ENCODE results near the gene SUN1.

SUN1 gene

DNA sequence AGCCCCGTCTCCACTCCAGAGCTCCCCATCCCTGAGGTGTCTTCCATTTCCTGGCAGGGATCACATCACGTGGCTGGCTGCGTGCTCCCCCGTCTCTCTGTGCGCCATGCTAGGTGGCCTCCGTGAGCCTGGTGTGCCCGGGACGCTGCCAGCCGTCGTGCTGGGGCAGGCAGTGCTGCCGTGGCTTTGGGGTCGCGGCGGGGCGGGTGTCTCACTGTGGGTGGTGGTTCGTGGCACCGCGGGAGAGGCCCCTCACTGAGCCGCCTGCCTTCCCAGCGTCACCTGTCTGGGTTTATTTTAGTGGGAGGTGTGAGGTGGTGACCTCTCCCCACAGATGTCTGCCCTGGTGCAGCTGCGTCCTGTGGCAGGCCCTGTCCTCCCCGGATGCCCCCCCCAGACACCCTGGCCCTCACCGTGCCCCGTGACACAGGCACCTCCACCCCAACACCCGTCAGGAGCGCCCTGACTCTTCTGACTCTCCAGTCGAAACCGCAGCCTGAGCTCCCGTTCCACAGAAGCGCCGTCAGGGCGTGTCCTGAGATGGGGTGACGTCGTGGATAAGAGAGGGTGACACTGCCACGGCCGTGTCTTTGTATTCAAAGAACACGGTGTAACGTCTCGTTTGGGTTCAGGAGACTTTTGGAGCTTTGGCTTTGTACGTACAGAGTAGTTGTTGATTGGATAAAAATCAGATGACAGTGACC lies 62.0 kb downstream of the SUN1 start:
- no peak for DNase-seq

DNA sequence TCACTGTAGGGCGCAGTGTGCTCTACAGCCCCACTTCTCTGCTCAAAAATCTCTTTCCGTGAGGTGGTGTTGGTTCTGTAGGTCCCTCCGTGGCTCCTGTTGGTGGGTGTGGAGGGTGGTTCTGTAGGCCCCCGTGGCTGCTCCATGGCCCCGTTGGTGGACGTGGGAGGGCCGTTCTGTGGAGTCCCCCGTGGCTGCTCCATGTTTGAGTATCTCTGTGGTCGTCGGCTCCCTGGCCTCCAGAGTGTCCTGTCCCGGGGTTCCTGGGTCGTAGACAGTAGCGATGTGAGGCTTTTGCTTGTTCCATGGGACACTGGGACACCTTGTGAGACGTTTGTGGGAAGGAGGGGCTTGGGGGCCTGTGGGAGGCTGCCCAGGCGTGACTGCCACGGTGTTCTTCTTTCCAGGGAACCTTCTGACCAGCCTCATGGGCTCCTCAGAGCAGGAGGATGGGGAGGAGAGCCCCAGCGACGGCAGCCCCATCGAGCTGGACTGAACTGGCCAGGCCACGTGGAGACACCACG lies 62.7 kb downstream of the SUN1 start:
- no peak for DNase-seq

DNA sequence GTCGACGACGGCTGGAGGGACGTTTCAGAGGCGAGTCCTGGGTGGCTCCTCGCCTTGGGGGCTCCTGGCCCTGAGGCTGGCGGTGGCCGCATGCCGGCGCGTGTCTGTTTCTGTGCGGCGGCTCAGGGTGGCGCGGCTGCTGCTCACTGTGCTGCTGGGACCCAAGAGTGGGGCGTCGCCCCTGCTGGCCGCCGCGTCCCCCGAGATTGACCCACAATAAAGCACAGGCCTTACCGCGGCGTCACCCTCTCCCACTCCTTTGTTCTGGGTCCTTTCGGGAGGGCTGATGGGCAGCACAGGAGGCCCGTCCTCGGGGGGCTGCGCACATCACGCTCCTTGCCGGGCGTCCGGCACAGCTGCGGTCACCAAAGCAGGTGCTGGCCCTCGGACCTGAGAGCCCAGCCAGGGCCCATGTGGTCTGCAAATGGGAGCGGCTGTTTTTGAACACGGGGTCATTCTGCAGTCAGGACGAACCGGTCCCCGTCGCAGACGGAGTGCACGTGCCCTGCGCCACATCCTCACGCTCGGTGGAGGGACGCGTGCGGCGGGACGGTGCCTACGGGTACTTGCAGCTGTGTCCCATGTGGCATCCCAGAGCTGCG lies 63.3 kb downstream of the SUN1 start:
- DNase-seq: no peak

DNA sequence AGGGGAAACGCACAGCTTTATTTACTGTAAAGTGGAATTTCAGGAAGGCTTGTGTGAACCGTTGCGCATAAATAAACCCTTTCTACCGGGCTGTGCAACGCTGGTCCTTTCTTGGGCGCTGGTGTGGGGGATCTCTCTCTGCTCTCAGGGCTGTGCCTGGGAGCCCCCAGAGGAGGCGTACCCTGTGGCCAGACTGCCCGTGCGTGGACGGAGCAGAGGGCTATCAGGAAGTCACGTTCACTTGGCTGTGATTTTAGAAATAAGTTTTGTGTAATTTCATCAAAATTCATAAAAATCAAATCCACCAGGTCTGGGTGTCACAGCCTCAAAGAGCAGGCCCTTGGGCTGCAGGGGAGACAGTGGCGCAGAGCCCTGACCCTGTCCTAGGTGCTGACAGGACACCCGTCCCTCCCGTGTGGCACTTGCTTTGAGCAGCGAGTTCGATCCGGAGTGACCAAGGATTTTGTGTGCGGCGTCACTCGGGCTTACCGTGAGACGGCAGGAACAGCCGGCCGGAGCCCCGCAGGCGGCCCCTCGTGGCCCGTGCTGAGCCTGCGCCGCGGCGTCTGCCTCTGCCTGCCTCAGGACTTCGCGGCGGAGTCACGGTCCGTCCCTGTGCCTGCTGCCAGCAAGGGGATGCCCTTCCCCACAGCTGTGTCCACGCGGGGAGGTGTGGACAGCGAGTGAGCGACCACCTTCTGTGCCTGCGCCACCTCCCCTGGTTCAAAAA lies 64.2 kb downstream of the SUN1 start:
- no peak for DNase-seq

DNA sequence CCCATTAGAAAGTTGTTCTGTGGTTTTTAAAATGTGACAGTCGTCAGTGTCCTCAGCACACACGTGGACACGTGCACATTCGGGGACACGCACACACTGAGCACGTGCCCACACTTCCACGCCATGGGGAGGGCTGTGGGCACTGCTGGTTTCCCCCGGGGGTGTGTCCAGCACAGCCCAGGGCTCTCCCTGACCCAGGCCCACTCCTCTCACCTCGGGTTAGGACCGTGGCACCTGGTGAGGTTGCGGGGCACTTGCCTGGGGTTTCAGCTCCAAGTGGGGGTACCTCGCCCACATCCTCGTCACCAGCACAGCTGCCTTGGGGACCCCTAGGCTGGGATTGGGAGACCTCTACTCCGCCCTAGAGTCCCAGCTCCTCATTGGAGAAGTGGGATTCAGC lies 64.8 kb downstream of the SUN1 start:
- DNase-seq: no peak

DNA sequence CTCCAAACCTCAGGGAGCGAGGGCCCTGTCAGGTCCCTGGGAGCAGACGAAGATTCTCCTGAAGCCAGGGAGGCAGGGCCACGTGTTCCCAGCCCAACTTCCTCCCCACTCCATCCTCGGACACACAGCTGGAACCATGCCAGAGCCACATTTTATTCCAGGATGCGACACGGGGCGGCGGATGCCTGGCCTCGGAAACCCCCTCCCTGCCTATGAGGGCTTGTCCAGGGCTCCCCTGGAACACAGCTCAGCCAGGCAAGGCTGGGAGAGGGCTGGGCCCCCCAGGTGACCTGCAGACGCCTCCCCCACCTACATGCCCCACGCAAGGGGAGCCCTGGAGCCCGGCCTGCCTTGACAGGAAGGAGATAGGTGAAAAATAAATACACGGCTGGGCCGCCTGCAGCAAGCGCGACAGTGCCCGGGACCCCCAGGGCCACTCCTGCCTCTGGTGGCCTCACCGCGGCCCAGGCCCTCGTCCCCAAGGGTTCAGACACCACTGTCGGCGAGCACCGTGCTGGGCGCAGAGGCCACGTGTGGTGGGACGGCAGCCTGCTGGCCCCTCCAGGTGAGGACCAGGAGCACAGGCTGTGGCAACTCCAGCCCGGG lies 65.6 kb downstream of the SUN1 start:
- no peak for DNase-seq

DNA sequence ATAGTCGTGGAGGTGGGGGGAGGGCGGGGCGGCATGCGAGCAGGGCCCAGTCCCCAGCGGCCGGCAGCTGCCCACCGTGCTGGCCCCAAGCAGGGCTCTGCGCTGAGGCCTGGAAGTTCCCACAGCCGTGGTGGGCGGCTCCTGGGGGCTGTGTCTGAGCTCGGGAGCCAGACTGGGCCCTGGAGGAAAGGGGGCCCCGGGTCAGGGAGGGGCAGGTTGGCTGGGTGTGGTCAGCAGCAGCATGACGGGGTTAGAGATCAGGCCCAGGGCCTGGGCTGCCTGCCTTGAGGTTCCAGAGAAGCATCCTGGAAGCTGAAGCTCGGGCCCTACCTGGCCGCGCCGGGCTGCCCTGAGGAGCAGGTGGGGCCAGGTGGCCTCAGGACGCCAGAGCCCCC lies 66.2 kb downstream of the SUN1 start:
- DNase-seq: no peak

DNA sequence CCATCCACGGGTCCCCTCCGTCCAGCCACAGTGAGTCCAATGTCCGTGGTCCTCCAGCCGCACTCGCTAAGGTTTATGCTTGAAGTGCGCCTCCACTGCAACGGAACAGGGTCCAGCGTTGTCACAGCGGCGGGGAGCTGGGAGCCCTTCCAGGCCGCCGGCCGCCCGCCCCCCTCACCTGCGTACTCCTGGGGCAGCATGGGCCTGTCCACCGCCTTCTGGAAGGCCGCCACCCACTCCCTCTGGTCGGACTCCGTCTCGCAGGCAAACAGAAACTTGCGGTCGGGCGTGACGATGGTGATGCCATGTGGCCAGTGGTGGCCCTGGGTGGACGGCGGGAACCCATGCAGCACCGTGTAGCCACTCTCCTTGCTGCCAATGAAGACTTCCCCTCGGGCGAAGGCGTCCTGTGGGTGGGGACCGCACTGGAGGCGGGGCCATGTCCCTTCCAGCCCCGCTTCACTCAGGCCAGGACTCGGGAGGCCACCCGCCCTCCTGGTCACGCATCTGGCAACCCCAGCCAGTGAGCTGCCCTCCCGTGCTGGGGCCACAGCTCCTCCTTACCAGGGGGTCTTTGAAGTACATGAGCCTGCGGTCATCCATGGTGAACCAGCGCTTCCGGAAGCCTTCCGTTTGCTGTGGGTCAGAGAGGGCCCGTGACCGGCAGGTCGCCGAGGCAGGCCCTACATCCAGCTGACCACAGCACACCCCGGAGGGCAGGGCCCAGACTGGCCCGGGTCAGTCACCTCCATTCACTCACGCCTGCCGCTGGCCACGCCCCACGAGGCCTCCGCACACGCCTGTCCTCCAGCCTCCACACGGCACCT lies 66.8 kb downstream of the SUN1 start:
- DNase-seq: no peak

DNA sequence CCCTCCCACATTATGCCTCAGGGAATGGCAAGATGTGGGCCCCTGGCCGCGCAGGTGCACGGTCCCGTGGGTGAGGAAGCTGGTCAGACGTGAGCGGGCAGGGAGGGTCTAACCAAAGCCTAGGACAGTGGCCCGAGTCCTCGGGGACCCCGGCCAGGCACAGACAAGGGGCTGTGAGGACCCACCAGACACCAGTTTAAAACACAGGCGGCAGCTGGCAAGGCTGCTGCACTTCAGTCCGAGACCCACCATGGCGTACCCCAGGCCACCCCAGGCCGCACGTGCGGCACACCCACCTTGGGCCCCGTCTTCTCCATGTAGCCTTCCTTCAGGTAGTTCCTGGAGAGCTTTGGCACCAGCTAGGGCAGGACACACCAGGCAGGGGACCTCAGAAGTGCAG lies 67.5 kb downstream of the SUN1 start:
- no peak for DNase-seq

DNA sequence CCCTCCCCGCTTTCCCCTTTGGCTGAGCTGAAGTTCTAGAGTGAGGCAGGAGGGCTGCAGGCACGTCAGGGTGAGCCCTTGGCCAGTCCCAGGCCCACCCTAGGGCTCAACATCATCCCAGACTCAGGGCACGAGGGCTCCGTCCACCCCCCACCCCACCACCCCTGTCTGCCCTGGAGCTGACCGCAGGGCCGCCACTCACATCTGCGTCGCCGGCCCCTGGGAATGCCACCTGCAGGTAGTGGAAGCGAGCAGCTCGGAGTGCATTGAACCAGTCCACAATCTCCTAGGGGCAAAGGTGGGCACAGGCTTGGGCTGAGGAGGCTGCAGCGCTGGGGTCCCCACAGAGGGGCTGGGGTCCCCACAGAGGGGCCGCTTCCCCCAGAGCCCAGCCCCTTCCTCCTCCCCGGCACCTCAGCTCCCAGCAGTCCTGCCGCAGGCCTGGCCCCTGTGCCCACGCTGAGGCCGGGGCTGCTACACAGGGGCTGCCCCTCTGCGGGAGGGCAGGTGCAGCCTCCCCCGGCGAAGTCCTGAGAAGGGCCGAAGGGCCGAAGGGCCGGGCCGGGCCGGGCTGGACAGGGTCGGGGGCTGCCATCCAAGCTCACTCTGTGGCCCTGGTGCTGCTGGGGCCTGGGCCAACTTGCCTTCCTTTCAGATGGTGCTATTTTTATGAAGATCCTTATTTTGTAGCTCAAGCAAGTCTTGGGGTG lies 68.2 kb downstream of the SUN1 start:
- no peak for DNase-seq

DNA sequence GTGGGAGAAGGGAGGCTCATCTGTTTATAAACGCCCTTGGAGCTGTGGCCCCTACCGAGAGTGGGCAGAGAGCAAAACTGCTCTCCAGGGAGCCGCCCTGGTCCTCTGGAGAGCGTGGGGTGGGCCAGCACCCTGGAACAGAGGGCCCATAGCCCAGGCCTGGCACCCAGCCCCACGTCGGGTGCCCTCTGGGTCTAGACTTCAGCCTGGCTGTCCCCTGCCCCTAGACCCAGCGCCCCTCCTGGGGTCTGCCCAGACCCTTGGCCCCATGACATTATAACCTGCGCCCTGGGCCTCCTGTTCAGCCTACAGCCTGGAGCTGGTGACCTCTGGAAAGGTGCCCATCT lies 68.7 kb downstream of the SUN1 start:
- DNase-seq: no peak

DNA sequence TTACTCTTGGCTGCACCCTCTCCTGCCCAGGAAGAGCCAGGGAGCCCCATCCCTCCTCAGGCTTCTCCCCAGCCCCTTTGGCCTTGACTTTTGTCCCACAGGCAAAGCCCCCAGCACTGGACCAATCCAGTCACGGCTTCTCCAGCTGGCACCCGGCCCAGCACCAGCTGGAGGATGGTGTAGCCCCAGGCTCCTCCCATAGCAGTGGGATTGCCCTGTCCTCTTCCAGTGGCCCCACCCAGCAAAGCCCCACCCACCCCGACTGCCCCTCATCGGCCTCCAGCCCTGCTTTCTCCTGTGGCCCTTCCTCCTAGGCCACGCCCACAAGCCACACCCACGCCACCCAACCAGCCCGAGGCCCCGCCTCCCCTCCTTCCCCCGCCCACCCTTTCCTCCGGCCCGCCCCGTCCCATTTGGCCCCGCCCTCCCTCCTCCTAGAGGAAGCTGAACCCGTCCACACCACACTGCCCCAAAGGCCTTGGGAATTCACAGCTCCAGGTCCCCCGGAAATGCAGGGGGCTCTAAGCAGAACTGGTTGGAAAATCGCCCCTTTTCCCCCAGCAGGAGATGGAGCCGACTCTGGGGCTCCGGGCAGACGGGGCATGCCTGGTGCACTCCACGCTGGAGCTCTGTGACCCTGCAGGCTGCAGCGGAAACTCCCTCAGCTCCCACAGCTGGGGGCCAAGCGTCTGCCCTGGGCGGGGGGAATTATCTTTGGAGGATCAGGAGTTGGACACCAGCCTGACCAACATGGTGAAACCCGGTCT lies 69.3 kb downstream of the SUN1 start:
- DNase-seq: peak; percentile 28 to 31

DNA sequence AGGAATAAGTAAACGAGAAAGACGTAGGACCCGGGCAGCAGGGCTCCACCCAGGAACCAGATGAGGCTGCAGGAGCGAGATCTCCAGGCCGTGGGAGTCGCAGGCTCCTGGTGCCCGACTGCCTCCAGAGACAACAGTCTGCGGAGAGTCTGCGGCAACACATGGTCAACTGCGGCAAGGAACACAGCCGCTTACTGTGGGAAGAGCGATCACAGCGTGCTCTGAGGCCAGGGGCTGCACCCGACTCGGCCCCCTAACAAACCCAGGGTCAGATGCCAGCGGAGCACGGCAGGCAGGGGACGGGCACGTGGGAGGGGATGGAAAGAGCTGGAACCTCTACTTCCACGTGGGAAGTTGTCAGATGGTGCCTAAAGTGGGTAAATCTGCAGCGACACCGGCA lies 70.7 kb downstream of the SUN1 start:
- DNase-seq: no peak

DNA sequence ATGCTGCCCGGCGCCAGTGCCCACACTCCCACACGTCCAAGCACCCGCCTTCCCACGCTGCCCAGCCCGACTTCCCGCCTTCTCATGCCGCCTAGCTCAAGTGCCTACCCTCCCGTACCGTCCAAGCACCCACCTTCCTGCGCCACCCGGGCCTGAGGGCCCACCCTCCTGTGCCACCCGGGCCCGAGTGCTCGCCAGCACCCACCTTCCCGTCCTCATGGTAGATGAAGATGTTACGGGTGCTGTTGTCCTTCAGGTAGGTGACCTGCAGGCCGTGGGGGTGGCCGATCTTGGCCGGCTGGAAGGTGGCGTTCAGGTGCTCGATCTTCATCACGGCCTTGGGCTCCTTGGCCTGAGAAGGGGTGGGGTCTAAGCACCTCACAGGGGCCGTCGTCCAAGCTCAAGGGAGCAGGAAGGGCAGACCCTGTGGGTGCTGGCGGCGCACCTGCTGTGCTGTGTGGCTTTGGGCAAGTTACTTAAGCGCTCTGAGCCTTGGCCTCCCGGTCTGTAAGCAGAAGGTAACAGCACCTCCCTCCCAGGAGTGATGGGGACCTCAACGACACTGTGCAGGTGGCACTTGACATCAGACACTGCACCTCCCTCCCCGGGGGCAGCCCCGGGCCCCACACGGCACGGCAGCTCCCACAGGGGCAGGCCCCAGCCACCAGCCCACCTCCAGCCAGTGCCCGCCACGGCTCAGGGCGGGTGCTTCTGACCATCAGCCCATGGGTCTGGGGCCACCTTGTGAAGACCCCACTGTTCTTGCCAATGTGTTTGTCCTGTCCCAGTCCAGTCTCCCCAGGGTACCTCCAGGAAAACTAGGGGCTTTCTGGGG lies 71.9 kb downstream of the SUN1 start:
- no peak for DNase-seq

DNA sequence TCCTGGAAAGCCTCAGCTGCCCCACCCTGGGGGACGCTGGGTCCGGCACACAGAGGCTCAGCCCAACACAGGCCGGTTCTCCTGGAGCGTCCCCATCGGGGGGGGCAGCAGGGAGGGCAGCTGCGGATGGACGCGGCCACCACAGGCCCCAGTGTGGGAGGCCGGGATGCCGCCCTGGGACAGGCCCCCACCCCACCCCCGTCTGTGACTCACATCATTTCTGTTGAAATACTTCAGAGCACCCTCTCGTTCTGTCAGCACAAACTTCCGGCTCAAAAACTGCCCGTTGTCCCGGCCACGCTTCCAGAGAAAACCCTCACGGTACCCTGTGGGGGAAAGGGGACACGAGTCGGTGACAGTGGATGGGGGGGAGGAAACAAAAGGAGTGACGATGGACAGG lies 72.6 kb downstream of the SUN1 start:
- DNase-seq: no peak

DNA sequence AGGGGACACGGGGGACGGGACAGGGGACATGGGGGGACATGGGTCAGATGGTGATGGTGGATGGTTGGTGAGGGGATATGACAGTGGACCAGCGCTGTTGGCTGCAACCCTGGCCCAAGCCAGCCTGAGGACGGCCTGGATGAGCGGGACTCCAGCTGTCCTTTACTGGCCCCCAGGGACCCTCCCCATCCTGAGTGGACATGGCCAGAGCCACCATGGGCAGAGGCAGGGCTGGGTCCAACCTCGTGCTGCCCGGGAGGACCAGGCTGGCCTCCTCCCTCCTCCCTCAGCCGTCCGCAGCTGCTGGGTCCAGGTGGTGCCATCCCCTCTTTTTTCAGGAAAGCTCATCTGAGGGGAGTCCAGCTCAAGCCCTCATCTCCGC lies 74.5 kb downstream of the SUN1 start:
- no peak for DNase-seq

DNA sequence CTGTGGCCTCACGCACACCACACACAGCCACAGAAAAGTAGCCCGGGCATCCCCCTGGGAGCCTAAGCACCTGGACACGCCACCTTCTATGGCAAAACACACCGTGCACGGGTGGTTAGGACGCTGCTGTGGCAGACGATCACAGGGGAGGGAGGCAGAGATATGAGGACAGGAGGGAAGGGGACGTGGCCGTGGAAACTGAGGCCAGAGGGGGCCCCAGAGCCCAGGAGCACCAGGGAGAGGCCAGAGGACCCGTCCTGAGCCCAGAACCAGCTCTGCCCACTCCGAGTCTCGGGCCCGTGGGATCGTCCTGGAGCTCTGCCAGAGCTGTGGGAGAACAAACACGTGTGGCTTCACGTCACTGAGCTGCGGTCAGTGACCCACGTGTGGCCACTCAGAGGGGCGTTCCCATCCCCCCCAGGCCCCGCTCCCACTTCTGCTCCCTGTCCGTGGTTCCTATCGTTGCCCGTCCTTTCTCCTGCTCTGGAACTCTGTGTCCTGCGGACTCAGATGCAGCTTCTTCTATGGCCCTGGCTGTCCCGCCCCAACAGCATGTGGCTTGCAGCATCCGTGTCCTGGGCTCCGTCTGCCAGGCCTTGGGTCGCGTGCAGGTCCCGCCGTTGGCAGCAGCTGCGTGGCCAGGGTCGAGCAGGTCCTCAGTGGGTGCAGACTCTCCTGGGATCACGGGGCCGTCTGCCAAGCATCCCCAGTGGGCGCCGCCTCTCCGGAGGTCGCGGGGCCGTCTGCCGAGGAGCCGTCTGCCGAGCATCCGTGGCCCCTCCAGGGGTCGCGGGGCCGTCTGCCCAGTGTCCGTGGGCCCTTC lies 75.1 kb downstream of the SUN1 start:
- peak in 1 of 2 experiments; percentile 2 for DNase-seq

DNA sequence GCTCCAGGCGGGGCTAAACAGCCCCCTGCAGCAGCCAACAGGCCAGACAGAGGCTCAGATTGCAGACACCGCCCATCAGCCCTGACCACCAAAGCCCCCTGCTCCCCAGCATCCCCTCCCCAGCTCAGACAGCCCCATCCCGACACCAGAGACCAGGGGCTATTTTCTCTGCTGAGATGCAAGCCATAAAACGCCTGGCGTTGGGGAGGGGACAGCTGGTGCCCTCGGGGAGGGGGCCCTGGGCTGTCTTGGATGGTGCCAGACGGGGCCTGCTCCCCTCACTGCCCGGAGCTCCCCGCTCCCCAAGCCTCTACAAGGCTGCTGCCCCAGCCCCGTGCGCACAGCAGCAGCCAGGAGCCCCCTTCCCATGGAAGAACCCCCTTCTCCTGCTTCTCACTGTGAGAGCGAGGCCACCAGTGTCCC lies 75.9 kb downstream of the SUN1 start:
- DNase-seq: no peak

DNA sequence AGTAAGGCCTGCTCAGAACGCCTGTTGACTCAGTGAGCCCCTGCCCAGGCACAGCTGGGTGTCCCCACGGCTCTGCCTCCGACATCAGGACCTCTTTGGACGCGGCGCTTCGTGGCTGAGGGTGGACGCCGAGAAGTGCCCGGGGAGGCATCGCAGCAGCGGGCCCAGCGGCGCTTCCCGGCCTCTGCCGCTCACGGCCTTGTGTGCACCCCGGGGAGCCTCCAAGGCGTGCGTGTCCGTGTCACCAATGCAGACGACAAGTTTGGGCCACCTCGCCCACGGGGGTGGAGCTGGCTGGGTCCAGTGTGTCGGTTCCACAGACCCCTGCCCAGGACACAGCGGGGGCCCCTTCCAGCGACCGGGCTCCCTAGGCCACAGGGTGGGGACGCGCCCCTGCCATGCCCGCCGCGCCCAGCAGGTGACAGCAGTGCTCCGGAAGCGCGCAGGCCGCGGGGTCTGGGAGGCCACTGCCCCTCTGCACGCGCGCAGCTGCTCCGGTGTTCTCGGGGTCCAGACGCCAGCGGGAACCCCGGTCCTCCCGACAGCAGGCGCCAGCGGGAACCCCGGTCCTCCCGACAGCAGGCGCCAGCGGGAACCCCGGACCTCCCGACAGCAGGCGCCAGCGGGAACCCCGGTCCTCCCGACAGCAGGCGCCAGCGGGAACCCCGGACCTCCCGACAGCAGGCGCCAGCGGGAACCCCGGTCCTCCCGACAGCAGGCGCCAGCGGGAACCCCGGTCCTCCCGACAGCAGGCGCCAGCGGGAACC lies 76.5 kb downstream of the SUN1 start:
- DNase-seq: peak; percentile 27 to 36
